Neural progenitor cell (in vitro differentiated cells): ENCODE results near the gene CASTOR1.

Source experiments
- CTCF ChIP-seq: fragments of 200-600 bp; sonication (generic); IDR thresholded peaks from 2 replicates; pipeline ENCODE4 v1.5.1; 2017; ENCODE audit warnings: antibody characterized with exemption, mild to moderate bottlenecking
- EZH2 ChIP-seq: fragments of 200-600 bp; sonication (generic); IDR thresholded peaks from 2 replicates; pipeline ENCODE4 v1.6.1; 2017; ENCODE audit warnings: antibody characterized with exemption, mild to moderate bottlenecking, moderate library complexity
- EZH2phosphoT487 ChIP-seq: fragments of 200-600 bp; sonication (generic); IDR thresholded peaks from 2 replicates; pipeline ENCODE4 v1.6.1; 2017; ENCODE audit warnings: antibody characterized with exemption

GRCh38 chr22:30252411-30253204, 36.7 kb downstream of the CASTOR1 start:
- TF ChIP-seq CTCF (no peak), EZH2phosphoT487 (no peak), EZH2 (no peak)
